Astrocyte of the spinal cord (primary cell): ENCODE measurements around the gene C2orf74.
A peak's percentile ranks its signal among the peaks of the same experiment; 100 is the strongest.

Experiments used
- DNase-seq: peaks from one replicate; pipeline ENCODE4 v3.0.0; 2011; ENCODE audit warnings: low read depth, low spot score
- H3K4me3 ChIP-seq: 2 replicates; pipeline ENCODE4 v1.5.1; 2011; ENCODE audit warnings: low read depth, mild to moderate bottlenecking, low read length, moderate library complexity
- in situ Hi-C: cut with HindIII; loops from 2 replicates; pipeline ENCODE4 v1.10.0; 2017; ENCODE audit warnings: low sequenced_read_pairs
- TF ChIP-seq, protein P1 (sequence below): IDR thresholded peaks from 2 replicates; pipeline ENCODE4 v1.5.1; 2012; ENCODE audit warnings: low read depth, mild to moderate bottlenecking, low read length, inconsistent platforms

Gene C2orf74

DNA sequence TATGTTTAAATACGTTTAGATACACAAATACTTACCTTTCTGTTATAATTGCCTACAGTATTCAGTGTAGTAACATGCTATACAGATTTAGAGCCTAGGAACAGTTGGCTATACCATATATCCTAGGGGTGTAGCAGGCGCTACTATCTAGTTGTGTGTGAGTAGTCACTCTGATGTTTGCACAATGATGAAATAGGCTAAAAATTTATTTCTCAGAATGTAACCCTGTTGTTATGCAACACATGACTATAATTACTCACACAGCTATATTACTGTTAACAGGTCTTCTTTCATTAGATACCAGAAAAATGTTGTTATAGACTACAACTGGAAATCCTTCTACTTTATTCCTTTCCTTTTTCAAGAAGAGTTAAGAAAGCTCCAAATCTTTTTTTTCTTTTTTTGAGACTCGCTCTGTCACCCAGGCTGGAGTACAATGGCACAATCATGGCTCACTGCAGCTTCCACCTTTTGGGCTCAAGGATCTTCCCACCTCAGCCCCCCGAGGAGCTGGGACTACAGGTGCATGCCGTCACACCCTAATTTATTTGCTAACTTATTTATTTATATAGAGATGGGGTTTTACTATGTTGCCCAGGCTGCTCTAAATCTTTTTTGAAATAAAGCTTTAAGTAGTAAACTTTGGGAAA, 48.5 kb downstream of the C2orf74 start:
- no peak overlapping the region for H3K4me3 ChIP-seq
- TF ChIP-seq, protein P1, sequence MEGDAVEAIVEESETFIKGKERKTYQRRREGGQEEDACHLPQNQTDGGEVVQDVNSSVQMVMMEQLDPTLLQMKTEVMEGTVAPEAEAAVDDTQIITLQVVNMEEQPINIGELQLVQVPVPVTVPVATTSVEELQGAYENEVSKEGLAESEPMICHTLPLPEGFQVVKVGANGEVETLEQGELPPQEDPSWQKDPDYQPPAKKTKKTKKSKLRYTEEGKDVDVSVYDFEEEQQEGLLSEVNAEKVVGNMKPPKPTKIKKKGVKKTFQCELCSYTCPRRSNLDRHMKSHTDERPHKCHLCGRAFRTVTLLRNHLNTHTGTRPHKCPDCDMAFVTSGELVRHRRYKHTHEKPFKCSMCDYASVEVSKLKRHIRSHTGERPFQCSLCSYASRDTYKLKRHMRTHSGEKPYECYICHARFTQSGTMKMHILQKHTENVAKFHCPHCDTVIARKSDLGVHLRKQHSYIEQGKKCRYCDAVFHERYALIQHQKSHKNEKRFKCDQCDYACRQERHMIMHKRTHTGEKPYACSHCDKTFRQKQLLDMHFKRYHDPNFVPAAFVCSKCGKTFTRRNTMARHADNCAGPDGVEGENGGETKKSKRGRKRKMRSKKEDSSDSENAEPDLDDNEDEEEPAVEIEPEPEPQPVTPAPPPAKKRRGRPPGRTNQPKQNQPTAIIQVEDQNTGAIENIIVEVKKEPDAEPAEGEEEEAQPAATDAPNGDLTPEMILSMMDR, result no peak
- in situ Hi-C loops, result no loop called here
- peak; percentile 50 for DNase-seq

GRCh38 chr2:61214171-61214570, 52.2 kb downstream of the C2orf74 start:
- in situ Hi-C loops, result no loop called here
- DNase-seq, result no peak
- H3K4me3 ChIP-seq, result no peak overlapping the region
- TF ChIP-seq, protein P1, result no peak
